ENCODE measurements around the gene AP2B1.
"Not testable (repeated sequence)": the region's sequence is repeated elsewhere in the genome, so short reads cannot be mapped to it uniquely, and the experiment has no call there.

Gene AP2B1

GRCh38 chr17:35587074-35587961, at the start of gene AP2B1:
Gene AP2B1 (plus strand): TSS chr17:35587322. CDS start chr17:35594031, 6,709 bp downstream.
- peak; percentile 95 for DNase-seq

- DNase-seq = no peak
These were observed 49.5 kb upstream of the AP2B1 start, which contains the start of gene SLFN12L for GRCh38 chr17:35537601-35538141. Gene SLFN12L (minus strand): TSS chr17:35537678. CDS start chr17:35522364, 15,314 bp downstream.

DNA sequence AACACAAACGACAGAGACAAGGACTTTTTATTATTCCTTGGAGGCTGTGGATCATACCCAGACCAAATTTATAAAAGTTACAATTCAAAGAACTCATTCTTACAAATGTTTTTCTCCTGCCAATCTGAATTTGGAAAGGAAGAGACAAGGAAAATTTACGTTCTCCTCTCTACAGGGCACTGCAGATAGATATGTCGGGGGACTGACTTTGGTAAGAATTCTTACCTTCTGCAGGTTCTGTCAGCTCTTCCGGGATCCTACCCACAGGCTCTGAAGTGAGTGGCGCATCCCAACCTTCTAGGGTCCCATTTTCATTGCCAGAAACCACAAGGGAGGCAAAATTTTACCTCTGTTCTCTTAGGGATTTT, 47.5 kb upstream of the AP2B1 start:
- no peak for DNase-seq

DNA sequence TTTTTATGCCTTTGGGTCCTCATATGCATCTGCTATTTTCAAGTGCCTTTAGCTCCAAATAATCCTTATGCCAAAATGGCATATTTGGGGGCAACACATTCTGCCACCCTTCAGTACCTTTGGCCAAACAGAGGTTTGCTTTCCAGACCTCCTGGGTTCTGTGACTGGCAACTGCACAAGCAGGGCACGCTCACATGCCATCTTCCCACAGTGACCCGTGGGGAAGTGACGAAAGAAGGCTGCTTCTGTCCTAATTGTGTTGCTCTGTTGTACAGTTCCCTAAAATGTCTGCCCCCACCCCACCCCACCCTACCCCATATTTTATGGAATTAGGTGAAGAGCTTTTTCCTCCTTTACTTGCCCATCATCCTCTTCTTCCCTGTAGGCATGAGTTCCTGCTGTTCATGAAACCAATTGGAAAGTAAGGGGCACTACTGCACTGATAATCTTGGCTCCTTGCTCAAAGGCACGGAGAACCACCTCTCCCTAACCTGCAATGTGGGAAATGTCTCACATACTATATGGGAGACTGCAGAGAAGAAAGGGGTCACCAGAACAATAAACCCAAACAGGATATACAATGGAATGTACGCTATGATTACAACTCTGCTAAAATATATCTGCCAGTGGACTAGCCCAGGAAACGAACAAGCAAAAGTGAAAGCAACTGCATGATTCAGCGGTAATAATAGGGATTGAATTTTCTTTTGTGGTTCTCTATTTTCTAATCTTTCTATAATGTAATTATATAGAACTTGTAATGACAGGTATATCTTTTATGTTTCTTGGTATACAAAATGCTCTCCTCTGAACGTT, 46.3 kb upstream of the AP2B1 start:
- DNase-seq = peak; percentile 32

DNA sequence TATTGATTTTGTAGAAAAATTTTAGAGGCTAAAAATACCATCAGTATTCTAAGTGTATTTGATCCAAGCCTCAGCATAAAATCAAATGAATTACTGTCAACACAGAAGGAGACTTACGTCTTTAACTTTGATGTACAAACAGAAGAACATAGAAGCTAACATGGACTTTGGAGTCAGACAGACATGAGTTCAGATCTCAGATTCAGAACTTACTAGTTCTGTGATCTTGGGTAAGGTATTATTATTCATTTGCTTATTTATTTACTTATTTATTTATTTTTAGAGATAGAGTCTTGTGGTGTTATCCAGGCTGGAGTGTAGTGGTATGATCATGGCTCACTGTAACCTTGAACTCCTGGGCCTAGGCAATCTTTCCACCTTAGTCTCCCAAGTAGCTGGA, 45.7 kb upstream of the AP2B1 start:
- DNase-seq = no peak

GRCh38 chr17:35542990-35543389, 44.1 kb upstream of the AP2B1 start:
- no peak for DNase-seq

DNA sequence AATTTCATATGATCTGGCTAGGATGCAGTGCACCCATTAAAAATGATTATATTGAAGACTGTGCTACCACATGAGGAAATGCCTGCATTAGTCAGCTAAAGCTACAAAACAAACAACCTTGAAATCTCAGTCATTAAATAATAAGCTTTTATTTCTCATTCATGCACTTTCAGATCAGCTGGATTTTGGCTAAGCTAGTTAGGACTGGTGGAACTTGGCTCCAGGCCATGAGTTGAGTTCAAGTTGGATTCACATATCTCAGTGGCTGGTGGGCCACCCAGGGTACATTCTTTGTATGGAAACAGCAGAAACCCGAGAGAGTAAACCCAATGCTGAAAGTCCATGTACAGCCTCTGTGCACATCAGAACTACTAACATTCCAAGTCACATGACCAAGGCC, 43.3 kb upstream of the AP2B1 start:
- DNase-seq = peak; percentile 5

- no peak for DNase-seq
These were observed 42.0 kb upstream of the AP2B1 start for GRCh38 chr17:35545150-35545549.

GRCh38 chr17:35546487-35546886, 40.6 kb upstream of the AP2B1 start:
- DNase-seq = no peak

GRCh38 chr17:35548208-35548810, 38.8 kb upstream of the AP2B1 start:
- no peak for DNase-seq

DNA sequence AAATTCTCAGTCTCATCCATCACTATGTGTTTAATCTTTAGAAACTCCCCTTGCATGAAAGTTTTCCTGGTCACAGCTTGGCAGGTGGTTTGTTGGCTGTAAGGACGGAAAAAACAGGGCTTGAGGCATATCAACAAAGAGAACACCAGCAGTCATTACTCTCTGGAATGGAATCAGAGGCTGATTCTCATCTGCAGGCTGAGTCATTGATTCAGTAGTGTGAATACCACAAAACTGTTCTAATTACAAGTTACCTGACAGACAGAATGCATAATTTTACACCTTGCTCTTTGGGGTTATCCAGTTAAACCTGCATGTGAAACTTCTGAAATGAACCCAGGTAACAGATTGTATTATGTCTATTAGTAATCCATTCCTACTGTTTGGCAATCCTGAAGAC, 38.1 kb upstream of the AP2B1 start:
- DNase-seq = no peak

DNA sequence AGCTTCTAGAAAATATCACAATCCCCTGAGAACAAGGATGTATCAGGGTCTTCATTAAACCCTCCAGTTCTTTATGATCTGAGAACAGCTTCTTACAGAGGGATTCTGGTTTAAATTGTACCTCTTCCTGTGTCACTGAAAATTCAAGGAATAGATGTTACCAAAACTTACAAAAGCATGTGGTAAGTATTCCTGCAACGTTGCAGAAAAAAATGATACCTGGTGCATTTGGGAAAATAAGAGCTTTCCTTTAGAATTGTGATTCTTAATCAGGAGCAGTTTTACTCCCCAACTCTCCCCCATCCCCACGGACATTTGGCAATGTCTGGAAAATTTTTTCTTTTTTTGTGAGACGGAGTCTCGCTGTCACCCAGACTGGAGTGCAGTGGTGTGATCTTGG, 33.8 kb upstream of the AP2B1 start:
- no peak for DNase-seq

DNA sequence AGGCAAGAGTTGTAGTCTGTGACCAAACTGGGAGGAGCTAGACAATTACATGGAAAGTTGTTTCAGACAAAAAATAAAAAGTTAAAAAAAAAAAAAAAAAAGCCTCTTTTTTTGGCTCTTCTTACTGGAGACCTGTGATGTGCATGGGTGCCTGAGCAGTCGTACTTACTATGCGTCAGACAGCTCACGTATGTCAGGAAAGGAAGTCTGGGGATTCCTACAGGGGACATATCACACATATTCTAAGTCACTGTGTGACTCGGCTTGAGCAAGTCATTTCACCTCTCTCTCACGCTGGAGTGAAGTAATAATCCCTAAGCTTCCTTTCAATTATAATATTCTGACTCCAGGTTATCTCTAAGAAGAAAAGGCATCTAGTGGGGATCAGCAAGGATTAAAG, 32.5 kb upstream of the AP2B1 start:
- DNase-seq = no peak

DNA sequence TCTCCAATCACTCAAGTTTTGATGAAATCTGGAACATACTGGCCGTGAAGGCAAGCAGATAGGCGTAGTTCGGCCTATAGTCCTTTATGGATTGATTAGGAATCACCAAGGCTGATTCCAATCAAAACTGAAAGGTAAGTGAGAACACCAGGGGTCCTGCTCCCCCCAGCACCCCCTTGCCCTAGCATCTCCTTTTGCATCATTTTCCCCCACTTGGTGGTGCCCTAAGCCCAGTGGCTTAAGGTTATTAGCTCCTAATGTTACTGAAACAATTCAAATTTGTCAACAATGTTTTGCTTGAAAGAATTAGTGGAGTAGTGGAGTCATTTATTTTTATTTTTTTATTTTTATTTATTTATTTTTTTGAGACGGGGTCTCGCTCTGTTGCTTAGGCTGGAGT, 31.4 kb upstream of the AP2B1 start:
- DNase-seq = no peak

DNA sequence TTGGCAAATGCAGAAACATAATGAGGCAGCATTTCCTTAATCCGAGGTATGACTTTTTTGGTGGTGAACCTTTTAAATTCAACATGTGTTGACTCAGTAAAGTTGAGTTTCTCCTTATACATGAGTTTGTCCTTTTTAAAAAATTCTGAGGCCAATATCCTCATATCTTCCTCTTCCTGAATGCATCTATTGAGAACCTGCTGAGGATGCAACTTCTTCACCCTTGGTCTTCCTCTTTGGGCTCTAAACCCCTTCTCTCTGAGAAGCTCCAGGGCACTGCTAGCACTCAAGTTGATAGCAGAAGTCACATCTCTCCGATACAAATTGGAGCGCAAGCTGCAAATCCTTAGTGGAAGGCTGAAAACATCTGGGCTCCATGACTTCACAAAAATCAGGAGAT, 29.8 kb upstream of the AP2B1 start:
- DNase-seq = no peak

DNA sequence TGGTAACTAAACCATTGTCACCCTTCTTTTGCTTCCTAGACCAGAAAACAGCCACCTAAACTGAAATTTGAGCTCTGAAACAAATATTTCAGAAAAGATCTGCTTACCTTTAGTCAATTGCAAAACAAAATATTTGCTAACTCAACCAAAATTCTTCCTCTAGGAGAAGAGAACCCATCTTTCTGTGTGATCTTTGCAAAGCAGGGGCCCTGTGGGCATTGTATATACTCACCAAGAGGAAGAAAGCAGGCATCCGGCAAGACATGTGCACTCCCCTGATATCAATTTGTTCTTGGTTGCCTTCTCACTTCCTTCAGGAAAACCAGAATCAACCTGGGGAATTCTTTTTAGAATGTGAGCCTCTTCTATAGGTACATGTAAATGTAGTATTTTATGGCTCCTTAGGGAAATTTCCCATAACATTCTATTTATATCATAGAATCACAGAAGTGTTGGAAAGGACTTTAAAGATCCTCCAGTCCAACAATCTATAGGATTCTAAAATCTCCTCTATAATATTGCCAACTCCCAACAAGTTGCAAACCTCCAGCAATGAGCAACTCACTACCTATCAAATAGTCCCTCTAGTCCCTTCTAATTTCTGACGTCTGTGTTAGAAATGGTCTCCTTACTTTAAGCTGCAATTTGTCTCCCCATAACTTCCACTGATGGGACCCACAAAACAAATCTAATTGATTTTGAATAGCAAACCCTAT, 27.5 kb upstream of the AP2B1 start:
- DNase-seq = no peak

GRCh38 chr17:35560703-35561102, 26.4 kb upstream of the AP2B1 start, which contains the start of gene SLFN14:
Gene SLFN14 (minus strand): TSS chr17:35560819. CDS start chr17:35558062, 2,757 bp downstream.
- DNase-seq = no peak

DNA sequence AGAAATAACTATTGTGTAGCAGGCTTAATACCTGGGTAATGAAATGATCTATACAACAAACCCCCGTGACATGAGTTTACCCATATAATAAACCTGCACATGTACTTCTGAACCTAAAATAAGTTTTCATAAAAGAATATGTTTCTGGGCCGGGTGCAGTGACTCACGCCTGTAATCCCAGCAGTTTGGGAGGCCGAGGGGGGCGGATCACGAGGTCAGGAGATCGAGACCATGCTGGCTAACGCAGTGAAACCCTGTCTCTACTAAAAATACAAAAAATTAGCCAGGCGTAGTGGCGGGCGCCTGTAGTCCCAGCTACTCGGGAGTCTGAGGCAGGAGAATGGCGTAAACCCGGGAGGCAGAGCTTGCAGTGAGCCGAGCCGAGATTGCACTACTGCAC, 23.9 kb upstream of the AP2B1 start:
- DNase-seq = not testable (repeated sequence)

GRCh38 chr17:35566968-35567367, 20.2 kb upstream of the AP2B1 start:
- DNase-seq = no peak

- peak; percentile 30 for DNase-seq
These were observed 18.6 kb upstream of the AP2B1 start for GRCh38 chr17:35568561-35568960.

DNA sequence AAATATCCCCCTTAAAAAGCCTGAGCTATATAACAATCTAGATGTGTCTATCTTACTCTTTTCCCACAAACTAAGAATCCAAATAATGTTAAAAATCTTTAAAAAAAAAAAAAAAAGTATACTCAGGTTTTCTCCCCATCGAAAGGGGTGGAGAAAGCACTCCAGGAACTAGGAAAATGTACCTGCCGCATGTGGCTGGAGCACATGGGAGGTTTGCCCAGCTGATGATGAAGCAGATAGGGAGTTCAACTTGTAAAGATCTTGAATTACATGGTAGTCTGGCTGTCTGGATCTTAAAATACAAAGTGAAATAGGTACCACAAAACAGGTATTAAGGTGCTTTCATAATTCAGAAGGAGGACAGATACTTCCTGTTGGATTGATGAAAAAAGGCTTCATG, 17.7 kb upstream of the AP2B1 start:
- no peak for DNase-seq

- DNase-seq = no peak
These were observed 11.4 kb upstream of the AP2B1 start for GRCh38 chr17:35575759-35576158.

GRCh38 chr17:35577830-35578196, 9.3 kb upstream of the AP2B1 start:
- no peak for DNase-seq
